IPS DF 6.9 (cell line): Measurements from ENCODE around the gene VPS8.

ENCODE experiments used
- DNase-seq: peaks from one replicate; pipeline ENCODE4 v3.0.0-alpha.2; 2013; ENCODE audit warnings: low read depth, low spot score
- H3K27ac ChIP-seq: one replicate; pipeline ENCODE4 v1.5.1; 2013; ENCODE audit warnings: low read length, control low read depth
- H3K27me3 ChIP-seq: 2 replicates; pipeline ENCODE4 v1.6.1; 2013; ENCODE audit warnings: mild to moderate bottlenecking, low read length; ENCODE audit not compliant: control insufficient read depth, insufficient read depth
- H3K36me3 ChIP-seq: 2 replicates; pipeline ENCODE4 v1.6.1; 2013; ENCODE audit warnings: low read length; ENCODE audit not compliant: control insufficient read depth, insufficient read depth
- H3K4me1 ChIP-seq: 2 replicates; pipeline ENCODE4 v1.6.1; 2013; ENCODE audit warnings: low read length; ENCODE audit not compliant: control insufficient read depth, insufficient read depth
- H3K4me3 ChIP-seq: 2 replicates; pipeline ENCODE4 v1.5.1; 2013; ENCODE audit warnings: mild to moderate bottlenecking, low read length
- H3K9me3 ChIP-seq: 2 replicates; pipeline ENCODE4 v1.6.1; 2013; ENCODE audit warnings: low read length, inconsistent platforms; ENCODE audit not compliant: control insufficient read depth, insufficient read depth
- WGBS: extraction: QIAGEN DNeasy Blood & Tissue Kit; methylation state at CpG from one replicate; pipeline ENCODE4 v1.1.7; 2013; ENCODE audit warnings: mixed read lengths, missing lambda C conversion rate; ENCODE audit not compliant: insufficient read length, insufficient coverage; 5-methylcytosine and 5-hydroxymethylcytosine counted together

The VPS8 gene

DNA sequence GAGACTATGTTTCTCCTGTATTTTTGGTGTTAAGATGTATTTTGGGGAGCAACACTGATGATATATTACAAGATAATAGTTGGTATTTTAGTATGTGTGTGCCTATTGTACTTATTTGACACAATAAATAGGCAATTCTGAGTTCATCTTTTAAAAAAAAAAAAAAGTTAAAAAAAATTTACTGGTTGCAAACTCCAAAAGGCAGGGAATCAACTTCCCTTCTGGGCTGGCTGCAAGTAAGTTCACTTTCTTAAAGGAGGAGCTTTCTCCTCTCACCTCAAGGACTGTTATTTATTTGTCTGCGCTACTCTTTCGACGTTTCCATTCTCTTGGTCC is 335 bp upstream of the VPS8 start:
- no peaks in the 10 kb centered on the region for H3K4me1 ChIP-seq
- H3K9me3 ChIP-seq = no peaks in the 10 kb centered on the region
- no peaks in the 10 kb centered on the region for H3K27me3 ChIP-seq
- no peak overlapping the region for H3K27ac ChIP-seq
- H3K4me3 ChIP-seq = no peak overlapping the region; the same call in 1 of the 2 replicates
- H3K36me3 ChIP-seq = no peaks in the 10 kb centered on the region; the same call in 1 of the 2 replicates
- no CpG with 5 or more reads among the region's 3 CpGs for WGBS
- DNase-seq = no peak

DNA sequence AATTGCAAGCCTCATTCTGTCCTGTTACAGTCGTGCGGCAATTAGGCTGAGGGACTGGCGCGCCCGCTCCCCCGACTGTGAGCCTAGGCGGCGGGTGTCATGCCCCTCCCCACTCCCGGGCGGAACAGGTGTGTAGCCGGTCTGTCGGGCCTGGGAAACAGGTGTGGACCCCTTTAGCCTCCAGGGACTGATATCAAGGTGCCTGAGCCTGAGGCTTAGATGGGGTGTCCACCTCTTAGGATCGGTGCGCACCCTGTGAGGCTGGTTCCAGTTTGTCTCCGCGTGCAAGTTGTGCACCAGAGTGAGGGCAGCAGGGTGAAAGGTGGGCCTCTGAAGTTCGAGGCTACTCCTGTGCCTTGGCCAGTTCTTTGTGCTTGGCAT is 686 bp downstream of the VPS8 start:
- Histone ChIP-seq H3K9me3 (no peaks in the 10 kb centered on the region), H3K4me3 (peak overlapping the region; percentile 76; the same call in 1 of the 2 replicates), H3K27me3 (no peaks in the 10 kb centered on the region), H3K36me3 (no peaks in the 10 kb centered on the region; the same call in 1 of the 2 replicates), H3K27ac (no peak overlapping the region), H3K4me1 (no peaks in the 10 kb centered on the region)
- DNase-seq = no peak
- no CpG with 5 or more reads among the region's 17 CpGs for WGBS

DNA sequence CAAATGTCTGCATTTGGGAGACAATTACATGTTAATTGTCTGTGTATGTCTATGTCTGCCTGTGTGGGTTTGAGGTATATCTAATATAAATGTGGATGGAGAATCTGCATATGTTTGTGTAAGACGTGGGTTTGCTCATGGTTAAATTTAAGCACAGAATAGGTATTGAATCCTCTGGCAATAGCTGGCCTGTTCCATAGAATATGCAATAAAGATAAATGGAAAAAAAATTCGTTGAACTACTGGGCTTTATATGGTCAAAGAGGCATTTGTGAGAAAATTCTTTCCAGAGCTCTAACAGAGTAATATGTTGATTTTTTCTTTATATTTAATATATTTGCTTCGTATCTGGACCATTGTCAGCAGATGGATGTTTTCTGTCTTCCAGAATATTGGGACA is 1.4 kb downstream of the VPS8 start:
- Histone ChIP-seq H3K36me3 (no peaks in the 10 kb centered on the region; the same call in 1 of the 2 replicates), H3K9me3 (no peaks in the 10 kb centered on the region), H3K4me3 (no peak overlapping the region), H3K4me1 (no peaks in the 10 kb centered on the region), H3K27me3 (no peaks in the 10 kb centered on the region), H3K27ac (no peak overlapping the region)
- no CpG with 5 or more reads among the region's 3 CpGs for WGBS
- no peak for DNase-seq

- no peaks in the 10 kb centered on the region for H3K4me1 ChIP-seq
- no peaks in the 10 kb centered on the region for H3K27me3 ChIP-seq
- no peaks in the 10 kb centered on the region for H3K9me3 ChIP-seq
- no peak overlapping the region for H3K27ac ChIP-seq
- DNase-seq = no peak
- H3K36me3 ChIP-seq = no peaks in the 10 kb centered on the region; the same call in 1 of the 2 replicates
- no peak overlapping the region for H3K4me3 ChIP-seq
These were observed 2.2 kb downstream of the VPS8 start for GRCh38 chr3:184814214-184814613.

- no CpG with 5 or more reads among the region's 7 CpGs for WGBS
- DNase-seq = no peak
These were observed 3.3 kb downstream of the VPS8 start for GRCh38 chr3:184815046-184815930.

GRCh38 chr3:184816614-184817013 is 4.6 kb downstream of the VPS8 start:
- no peak for DNase-seq
- WGBS = no CpG with 5 or more reads among the region's 5 CpGs
- Histone ChIP-seq H3K4me1 (no peaks in the 10 kb centered on the region), H3K9me3 (no peaks in the 10 kb centered on the region), H3K27me3 (no peaks in the 10 kb centered on the region), H3K36me3 (no peaks in the 10 kb centered on the region; the same call in 1 of the 2 replicates), H3K27ac (no peak overlapping the region), H3K4me3 (no peak overlapping the region)

More at GRCh38 chr3:184815046-184815930, 3.3 kb downstream of the VPS8 start:
- no peaks in the 10 kb centered on the region for H3K9me3 ChIP-seq
- no peak overlapping the region for H3K27ac ChIP-seq
- H3K4me3 ChIP-seq = no peak overlapping the region
- no peaks in the 10 kb centered on the region for H3K4me1 ChIP-seq
- H3K36me3 ChIP-seq = no peaks in the 10 kb centered on the region; the same call in 1 of the 2 replicates
- H3K27me3 ChIP-seq = no peaks in the 10 kb centered on the region

DNA sequence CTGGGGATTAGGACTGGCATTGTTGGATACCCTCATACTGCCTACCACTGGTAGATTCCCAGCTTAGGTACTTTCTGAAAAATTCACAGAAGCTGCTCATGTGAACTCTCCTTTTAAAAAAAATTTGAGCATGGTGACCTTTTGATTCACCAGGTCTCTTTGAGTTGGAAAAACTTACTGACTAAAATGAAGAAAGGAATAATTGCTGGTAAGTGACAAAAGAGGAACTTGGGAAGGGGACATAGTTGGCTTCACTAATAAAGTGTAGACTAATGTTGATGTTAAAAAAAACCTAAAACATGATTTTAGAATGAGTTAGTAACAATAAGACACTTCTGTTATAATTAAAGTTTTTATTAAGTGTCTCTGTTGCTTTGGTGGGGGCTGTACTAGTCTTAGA is 8.6 kb downstream of the VPS8 start:
- Histone ChIP-seq H3K4me3 (no peak overlapping the region), H3K27ac (no peak overlapping the region), H3K36me3 (no peaks in the 10 kb centered on the region; the same call in 1 of the 2 replicates), H3K9me3 (no peaks in the 10 kb centered on the region), H3K4me1 (no peaks in the 10 kb centered on the region), H3K27me3 (no peaks in the 10 kb centered on the region)
- no peak for DNase-seq

GRCh38 chr3:184821034-184821433 is 9.1 kb downstream of the VPS8 start:
- Histone ChIP-seq H3K9me3 (no peaks in the 10 kb centered on the region), H3K4me3 (no peak overlapping the region), H3K27ac (no peak overlapping the region), H3K36me3 (no peaks in the 10 kb centered on the region; the same call in 1 of the 2 replicates), H3K4me1 (no peaks in the 10 kb centered on the region), H3K27me3 (no peaks in the 10 kb centered on the region)
- no peak for DNase-seq
- WGBS = no CpG with 5 or more reads among the region's 4 CpGs

GRCh38 chr3:184822081-184822480 is 10.1 kb downstream of the VPS8 start:
- no peaks in the 10 kb centered on the region for H3K9me3 ChIP-seq
- no peaks in the 10 kb centered on the region for H3K36me3 ChIP-seq
- DNase-seq = no peak
- H3K4me3 ChIP-seq = no peak overlapping the region
- no peaks in the 10 kb centered on the region for H3K4me1 ChIP-seq
- no peak overlapping the region for H3K27ac ChIP-seq
- H3K27me3 ChIP-seq = no peaks in the 10 kb centered on the region

DNA sequence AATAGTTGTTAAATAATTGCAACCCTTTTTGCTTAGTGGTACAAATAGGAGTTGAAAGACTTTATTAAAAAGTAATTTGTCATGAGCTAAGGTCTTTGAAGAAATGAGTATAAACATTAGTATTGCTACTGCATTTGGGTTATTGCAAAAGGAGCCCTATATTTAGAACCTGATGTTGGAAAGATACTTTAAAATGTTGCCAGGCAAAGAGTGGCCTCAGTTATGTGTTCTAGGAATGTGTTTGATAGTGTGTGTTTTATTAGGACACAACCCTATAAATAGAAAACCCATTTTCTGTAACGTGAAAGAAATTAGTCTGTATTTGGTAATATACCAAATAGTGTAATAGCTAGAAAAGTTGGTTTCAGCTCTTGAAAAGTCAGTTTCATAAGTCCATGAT is 10.7 kb downstream of the VPS8 start:
- Histone ChIP-seq H3K27me3 (no peaks in the 10 kb centered on the region), H3K4me1 (no peaks in the 10 kb centered on the region), H3K4me3 (no peak overlapping the region), H3K9me3 (no peaks in the 10 kb centered on the region), H3K27ac (no peak overlapping the region), H3K36me3 (no peaks in the 10 kb centered on the region)
- DNase-seq = no peak
- no CpG with 5 or more reads among the region's 1 CpG for WGBS

- no peak overlapping the region for H3K27ac ChIP-seq
- no peaks in the 10 kb centered on the region for H3K36me3 ChIP-seq
- no peaks in the 10 kb centered on the region for H3K9me3 ChIP-seq
- DNase-seq = no peak
- H3K27me3 ChIP-seq = no peaks in the 10 kb centered on the region
- H3K4me3 ChIP-seq = no peak overlapping the region
- no CpG with 5 or more reads among the region's 4 CpGs for WGBS
- H3K4me1 ChIP-seq = no peaks in the 10 kb centered on the region
These were observed 12.0 kb downstream of the VPS8 start for GRCh38 chr3:184823990-184824389.
